OCI-LY1 (cell line): ENCODE results near the gene HOXC4.

ENCODE experiments used
- H2AFZ ChIP-seq: fragments of 200-600 bp; sonication (generic), shearing (Covaris generic); 2 replicates; pipeline ENCODE4 v1.6.0; 2014; ENCODE audit warnings: antibody characterized with exemption, mild to moderate bottlenecking, low read length
- H3F3A ChIP-seq: fragments of 200-600 bp; sonication (generic), shearing (Covaris generic); 2 replicates; pipeline ENCODE4 v1.6.0; 2014; ENCODE audit warnings: mild to moderate bottlenecking, antibody characterized with exemption, low read length, moderate library complexity; ENCODE audit not compliant: insufficient read depth
- H3K27ac ChIP-seq: fragments of 200-600 bp; sonication (generic); 2 replicates; pipeline ENCODE4 v1.5.1; 2014; ENCODE audit warnings: low read length, mixed run types, mild to moderate bottlenecking, low read depth; ENCODE audit not compliant: poor library complexity, severe bottlenecking
- H3K27me3 ChIP-seq: fragments of 200-600 bp; sonication (generic); 2 replicates; pipeline ENCODE4 v1.6.0; 2014; ENCODE audit warnings: antibody characterized with exemption, mild to moderate bottlenecking, low read length, moderate library complexity; ENCODE audit not compliant: insufficient read depth
- H3K36me3 ChIP-seq: fragments of 200-600 bp; sonication (generic); 2 replicates; pipeline ENCODE4 v1.6.1; 2014; ENCODE audit warnings: mild to moderate bottlenecking, antibody characterized with exemption, low read length, moderate library complexity, mixed read lengths; ENCODE audit not compliant: insufficient read depth
- H3K4me1 ChIP-seq: fragments of 200-600 bp; sonication (generic); 2 replicates; pipeline ENCODE4 v1.5.1; 2014; ENCODE audit warnings: mild to moderate bottlenecking, low read length, moderate library complexity; ENCODE audit not compliant: insufficient read depth, severe bottlenecking
- H3K4me2 ChIP-seq: fragments of 200-600 bp; sonication (generic), shearing (Covaris generic); 2 replicates; pipeline ENCODE4 v1.6.1; 2014; ENCODE audit warnings: low read length
- H3K4me3 ChIP-seq: fragments of 200-600 bp; sonication (generic); 2 replicates; pipeline ENCODE4 v1.5.1; 2014; ENCODE audit warnings: low read length, low read depth, mild to moderate bottlenecking, mixed read lengths; ENCODE audit not compliant: poor library complexity, severe bottlenecking
- H3K79me2 ChIP-seq: fragments of 200-600 bp; shearing (Covaris generic); 2 replicates; pipeline ENCODE4 v1.6.1; 2016; ENCODE audit warnings: mixed run types, low read length, mixed read lengths; ENCODE audit not compliant: insufficient read depth
- H3K9ac ChIP-seq: fragments of 200-600 bp; sonication (generic), shearing (Covaris generic); 2 replicates; pipeline ENCODE4 v1.6.1; 2014; ENCODE audit warnings: mild to moderate bottlenecking, low read length, mixed read lengths
- H3K9me2 ChIP-seq: fragments of 200-600 bp; sonication (generic), shearing (Covaris generic); 2 replicates; pipeline ENCODE4 v1.6.1; 2014; ENCODE audit warnings: low read depth, mild to moderate bottlenecking, low read length, mixed read lengths
- H3K9me3 ChIP-seq: fragments of 200-600 bp; shearing (Covaris generic); 2 replicates; pipeline ENCODE4 v1.6.1; 2014; ENCODE audit warnings: low read length, mixed read lengths
- H4K20me1 ChIP-seq: fragments of 200-600 bp; sonication (generic), shearing (Covaris generic); 2 replicates; pipeline ENCODE4 v1.6.0; 2016; ENCODE audit warnings: mild to moderate bottlenecking, low read length; ENCODE audit not compliant: insufficient read depth
- CTCF ChIP-seq: fragments of 200-600 bp; sonication (generic), shearing (Covaris generic); IDR thresholded peaks from 2 replicates; pipeline ENCODE4 v1.5.1; 2017; ENCODE audit warnings: mild to moderate bottlenecking, antibody characterized with exemption, low read length, moderate library complexity, mixed read lengths
- EZH2 ChIP-seq: fragments of 200-600 bp; sonication (generic), shearing (Covaris generic); IDR thresholded peaks from 2 replicates; pipeline ENCODE4 v1.8.0; 2017; ENCODE audit warnings: borderline replicate concordance, mixed run types, mild to moderate bottlenecking, antibody characterized with exemption, low read length, moderate library complexity, mixed read lengths

Gene HOXC4

GRCh38 chr12:54017878-54018467 is 35.7 kb upstream of the HOXC4 start:
- peak overlapping the region; percentile 78 for H2AFZ ChIP-seq
- no peaks in the 10 kb centered on the region for H3K9me3 ChIP-seq
- H3K4me2 ChIP-seq, result peak overlapping the region; percentile 87
- H3K27me3 ChIP-seq, result peaks cover 6% of the 10 kb centered on the region; the same call in 1 of the 2 replicates
- H4K20me1 ChIP-seq, result no peaks in the 10 kb centered on the region
- peak overlapping the region; percentile 81 for H3K9ac ChIP-seq
- no peaks in the 10 kb centered on the region for H3F3A ChIP-seq
- peaks cover 22% of the 10 kb centered on the region for H3K4me1 ChIP-seq
- peak overlapping the region; percentile 70 for H3K4me3 ChIP-seq
- no peaks in the 10 kb centered on the region for H3K79me2 ChIP-seq
- H3K27ac ChIP-seq, result peak overlapping the region; percentile 50
- no peaks in the 10 kb centered on the region for H3K36me3 ChIP-seq
- H3K9me2 ChIP-seq, result no peaks in the 10 kb centered on the region
- no peak for TF ChIP-seq CTCF
- TF ChIP-seq EZH2, result no peak

- Histone ChIP-seq H3K27ac (peak overlapping the region; percentile 50), H3K4me1 (peaks cover 22% of the 10 kb centered on the region), H3K9me3 (no peaks in the 10 kb centered on the region), H3K9ac (peak overlapping the region; percentile 81), H2AFZ (peak overlapping the region; percentile 13; the same call in 1 of the 2 replicates), H3K36me3 (no peaks in the 10 kb centered on the region), H3K27me3 (peaks cover 6% of the 10 kb centered on the region; the same call in 1 of the 2 replicates), H3F3A (no peaks in the 10 kb centered on the region), H3K4me2 (peak overlapping the region; percentile 87), H3K9me2 (no peaks in the 10 kb centered on the region), H3K4me3 (peak overlapping the region; percentile 70), H3K79me2 (no peaks in the 10 kb centered on the region), H4K20me1 (no peaks in the 10 kb centered on the region)
- TF ChIP-seq EZH2 (no peak), CTCF (no peak)
Measured at GRCh38 chr12:54018468-54018984, 35.1 kb upstream of the HOXC4 start.

GRCh38 chr12:54019091-54019811 is 34.4 kb upstream of the HOXC4 start:
- Histone ChIP-seq H3K9me3 (no peaks in the 10 kb centered on the region), H3K4me2 (no peak overlapping the region), H2AFZ (no peak overlapping the region), H3K79me2 (no peaks in the 10 kb centered on the region), H3K9me2 (no peaks in the 10 kb centered on the region), H4K20me1 (no peaks in the 10 kb centered on the region), H3K36me3 (no peaks in the 10 kb centered on the region), H3K9ac (no peak overlapping the region), H3K27ac (no peak overlapping the region), H3K4me3 (no peak overlapping the region), H3K4me1 (peaks cover 22% of the 10 kb centered on the region), H3F3A (no peaks in the 10 kb centered on the region), H3K27me3 (peaks cover 6% of the 10 kb centered on the region; the same call in 1 of the 2 replicates)
- TF ChIP-seq CTCF (no peak), EZH2 (no peak)
